Omental fat pad (tissue), 4 donors: Measurements from ENCODE around the gene TMEM138. TPM values are rescaled to one million over a fixed set of nuclear protein-coding genes. Genes with fewer than 3 reads are reported as not detected.

Experiments used
- ATAC-seq: fragments of 150-250 bp; one replicate; pipeline ENCODE4 v1.9.1; 2016; ENCODE audit warnings: mild to moderate bottlenecking, moderate library complexity; ENCODE audit not compliant: low FRiP score
- DNase-seq: peaks from one replicate; pipeline ENCODE4 v3.0.0-alpha.2; 2019; ENCODE audit warnings: low spot score
- total RNA-seq, 4 donors: library from RNA; depleted of rRNA; stranded (reverse); fragments of >200 nt; gene quantifications; one replicate each; pipeline ENCODE4 v1.1.0, GENCODE V29; 2016
- TF ChIP-seq, protein P1 (sequence below), 3 donors: fragments of 450-650 bp; IDR thresholded peaks; one replicate each; pipeline ENCODE4 v1.5.1; 2016 to 2017; ENCODE audit warnings: antibody characterized with exemption in 3 of 3, mild to moderate bottlenecking in 3 of 3, moderate library complexity in 2 of 3

Gene TMEM138
- total RNA-seq, 4 donors from 2014 or later, result 31.6 to 40.8 (median 38.1) TPM

DNA sequence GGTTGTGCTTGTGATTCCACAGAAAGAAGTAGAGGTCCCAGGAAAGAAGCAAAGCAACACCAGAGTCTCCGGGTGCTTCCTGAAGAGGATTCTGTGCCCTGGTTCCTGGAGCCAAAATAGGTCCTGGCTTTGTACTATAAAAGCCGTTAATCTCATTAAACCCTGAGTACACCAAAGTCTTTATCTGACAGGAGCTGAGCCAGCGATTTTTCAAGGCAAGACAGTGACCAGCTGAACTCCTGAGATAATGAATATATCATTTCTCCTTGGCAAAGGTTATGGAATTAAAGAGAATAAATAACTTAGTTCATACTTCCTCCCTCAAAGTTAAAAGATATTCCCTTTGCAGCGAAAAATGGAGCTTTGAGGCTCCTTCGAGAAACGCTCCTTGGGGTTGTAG is 5.2 kb downstream of the TMEM138 start:
- ATAC-seq (no peak), DNase-seq (no peak)
- TF ChIP-seq, protein P1, sequence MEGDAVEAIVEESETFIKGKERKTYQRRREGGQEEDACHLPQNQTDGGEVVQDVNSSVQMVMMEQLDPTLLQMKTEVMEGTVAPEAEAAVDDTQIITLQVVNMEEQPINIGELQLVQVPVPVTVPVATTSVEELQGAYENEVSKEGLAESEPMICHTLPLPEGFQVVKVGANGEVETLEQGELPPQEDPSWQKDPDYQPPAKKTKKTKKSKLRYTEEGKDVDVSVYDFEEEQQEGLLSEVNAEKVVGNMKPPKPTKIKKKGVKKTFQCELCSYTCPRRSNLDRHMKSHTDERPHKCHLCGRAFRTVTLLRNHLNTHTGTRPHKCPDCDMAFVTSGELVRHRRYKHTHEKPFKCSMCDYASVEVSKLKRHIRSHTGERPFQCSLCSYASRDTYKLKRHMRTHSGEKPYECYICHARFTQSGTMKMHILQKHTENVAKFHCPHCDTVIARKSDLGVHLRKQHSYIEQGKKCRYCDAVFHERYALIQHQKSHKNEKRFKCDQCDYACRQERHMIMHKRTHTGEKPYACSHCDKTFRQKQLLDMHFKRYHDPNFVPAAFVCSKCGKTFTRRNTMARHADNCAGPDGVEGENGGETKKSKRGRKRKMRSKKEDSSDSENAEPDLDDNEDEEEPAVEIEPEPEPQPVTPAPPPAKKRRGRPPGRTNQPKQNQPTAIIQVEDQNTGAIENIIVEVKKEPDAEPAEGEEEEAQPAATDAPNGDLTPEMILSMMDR (IDR thresholded peaks at IDR 0.05), result no peak

DNA sequence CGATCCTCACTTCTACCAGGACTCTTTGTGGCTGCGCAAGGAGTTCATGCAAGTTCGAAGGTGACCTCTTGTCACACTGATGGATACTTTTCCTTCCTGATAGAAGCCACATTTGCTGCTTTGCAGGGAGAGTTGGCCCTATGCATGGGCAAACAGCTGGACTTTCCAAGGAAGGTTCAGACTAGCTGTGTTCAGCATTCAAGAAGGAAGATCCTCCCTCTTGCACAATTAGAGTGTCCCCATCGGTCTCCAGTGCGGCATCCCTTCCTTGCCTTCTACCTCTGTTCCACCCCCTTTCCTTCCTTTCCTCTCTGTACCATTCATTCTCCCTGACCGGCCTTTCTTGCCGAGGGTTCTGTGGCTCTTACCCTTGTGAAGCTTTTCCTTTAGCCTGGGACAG is 6.5 kb downstream of the TMEM138 start:
- TF ChIP-seq, protein P1 (IDR thresholded peaks at IDR 0.05), result no peak
- ATAC-seq (no peak), DNase-seq (no peak)

DNA sequence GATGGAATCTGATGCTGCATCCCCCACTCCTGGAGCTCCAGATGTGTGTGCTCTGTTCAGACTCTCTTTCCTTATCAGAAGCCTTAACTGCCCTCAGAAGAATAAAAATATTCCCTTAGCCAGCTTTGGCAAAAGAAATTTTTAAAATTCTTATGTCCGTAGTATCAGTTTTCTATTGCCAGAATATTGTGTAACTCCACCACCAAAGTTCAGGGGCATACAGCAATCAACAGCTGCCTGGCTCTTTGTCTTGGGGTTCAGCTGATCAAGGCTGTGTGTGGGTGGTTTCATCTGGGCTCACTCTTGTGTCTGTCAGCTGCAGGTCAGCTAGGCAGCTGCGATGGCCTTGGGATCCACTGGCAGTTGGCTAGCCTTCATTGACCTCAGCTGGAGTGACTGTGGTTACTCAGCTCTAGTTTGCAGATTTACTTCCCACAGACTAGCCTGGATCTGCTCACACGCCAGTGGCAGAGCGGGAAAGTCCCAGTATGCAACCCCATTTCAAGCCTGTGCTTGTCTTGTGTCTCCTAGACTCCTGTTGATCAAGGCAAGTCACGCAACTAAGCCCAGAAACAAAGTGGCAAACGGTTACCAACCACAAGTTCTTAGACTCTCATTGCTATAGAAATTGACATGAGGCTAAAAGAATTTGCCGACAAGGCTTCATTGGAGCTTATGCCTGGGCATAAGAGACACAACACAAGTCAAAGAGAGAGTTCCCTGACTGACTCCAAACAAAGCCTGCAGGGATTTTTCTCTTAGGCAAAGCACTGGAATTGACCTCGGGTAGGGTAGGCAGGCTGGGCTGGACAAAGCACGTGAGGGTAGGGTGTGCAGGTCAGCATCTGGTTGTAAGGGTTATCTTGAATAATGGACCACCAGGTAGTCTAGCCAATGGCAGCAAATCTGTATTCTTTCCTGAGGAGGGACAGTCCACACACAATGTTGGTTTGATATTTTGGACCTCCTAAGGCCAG is 7.5 kb downstream of the TMEM138 start:
- DNase-seq (no peak), ATAC-seq (peak; percentile 92)
- TF ChIP-seq, protein P1 (IDR thresholded peaks at IDR 0.05), result no peak

DNA sequence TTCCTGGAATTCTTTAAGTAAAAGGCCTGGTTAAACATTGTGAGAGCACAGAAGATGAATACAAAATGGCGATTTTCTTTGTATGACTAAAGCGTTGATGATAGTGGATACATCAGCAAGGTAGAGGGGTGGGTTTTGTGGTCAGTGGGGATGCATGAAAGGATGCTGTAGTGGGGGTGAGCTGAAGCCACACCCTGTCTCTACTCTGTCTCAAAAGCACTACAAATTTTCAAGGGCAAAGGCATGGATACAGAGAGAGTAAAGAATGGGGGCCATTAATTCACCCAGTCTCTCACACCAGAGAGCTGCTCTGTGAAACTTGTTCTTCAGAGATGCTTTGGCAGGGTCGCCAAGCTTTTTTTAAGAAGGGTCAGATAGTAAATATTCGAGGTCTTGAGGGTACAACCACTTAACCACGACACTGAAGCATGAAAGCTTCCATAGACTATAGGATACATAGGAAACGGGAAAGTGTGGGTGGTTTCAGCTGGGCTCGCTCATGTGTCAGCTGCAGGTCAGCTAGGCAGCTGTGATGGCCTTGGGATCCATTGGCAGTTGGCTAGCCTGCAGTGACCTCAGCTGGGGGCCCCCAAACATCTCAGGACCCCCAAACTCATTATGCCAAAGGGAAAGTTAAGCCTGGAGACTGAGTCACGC is 8.3 kb downstream of the TMEM138 start:
- TF ChIP-seq, protein P1 (IDR thresholded peaks at IDR 0.05), result no peak
- ATAC-seq (no peak), DNase-seq (no peak)

DNA sequence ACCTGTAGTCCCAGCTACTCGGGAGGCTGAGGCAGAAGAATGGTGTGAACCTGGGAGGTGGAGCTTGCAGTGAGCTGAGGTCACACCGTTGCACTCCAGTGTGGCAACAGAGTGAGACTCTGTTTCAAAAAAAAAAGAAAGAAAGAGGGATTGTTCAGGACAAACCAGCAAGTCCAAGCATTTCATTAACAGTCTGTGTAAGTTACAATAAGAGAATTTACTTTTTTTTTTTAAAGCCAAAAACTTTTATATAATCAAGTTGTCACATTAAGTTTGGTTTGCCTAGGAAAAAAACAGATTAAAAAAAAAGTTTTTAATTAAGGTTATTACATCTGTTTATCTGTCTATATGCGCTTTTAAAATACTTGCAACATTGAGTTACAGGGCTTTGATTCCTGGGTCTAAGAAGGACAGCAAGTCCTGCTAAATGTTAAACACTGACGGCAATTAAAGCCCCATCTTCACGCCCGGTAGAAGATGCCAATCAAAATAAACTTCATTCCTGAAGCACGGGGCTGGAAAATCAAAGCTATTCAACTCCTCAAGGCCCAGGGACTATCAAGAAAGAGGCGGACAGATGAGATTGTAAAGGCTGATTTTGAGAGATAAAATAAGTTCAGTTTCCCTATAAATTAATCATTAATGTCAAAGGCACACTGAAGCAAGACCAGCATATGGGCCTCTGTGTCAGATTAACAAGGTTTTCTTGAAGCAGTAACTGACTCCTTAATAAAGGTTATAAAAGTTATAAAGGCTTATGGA is 10.7 kb downstream of the TMEM138 start:
- TF ChIP-seq, protein P1 (IDR thresholded peaks at IDR 0.05), result no peak
- no peak for ATAC-seq
- DNase-seq, result no peak

DNA sequence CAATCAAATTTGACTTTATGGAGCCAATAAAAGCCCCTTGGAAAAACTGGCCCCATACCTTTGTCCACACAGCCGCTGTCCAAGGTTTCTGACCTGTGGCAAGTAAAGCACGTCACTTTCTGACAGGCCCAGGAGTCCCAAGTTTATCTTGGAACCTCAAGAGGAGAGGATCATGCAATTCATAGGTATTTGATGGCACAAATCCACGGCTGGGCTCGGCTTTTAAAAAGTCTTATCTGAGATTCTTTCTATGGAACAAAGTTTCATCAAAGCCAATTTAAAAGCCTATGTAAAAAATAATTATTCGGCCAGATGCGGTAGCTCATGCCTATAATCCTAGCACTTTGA is 13.6 kb downstream of the TMEM138 start:
- DNase-seq (no peak), ATAC-seq (no peak)

More for the DNA sequence above, 13.6 kb downstream of the TMEM138 start:
- TF ChIP-seq, protein P1 (IDR thresholded peaks at IDR 0.05), result no peak
